Thoracic aorta (tissue), 2 donors: Measurements from ENCODE around the gene LENG1. TPM values are rescaled to one million over a fixed set of nuclear protein-coding genes. Genes with fewer than 3 reads are reported as not detected.
"Not testable (repeated sequence)": the region's sequence is repeated elsewhere in the genome, so short reads cannot be mapped to it uniquely, and the experiment has no call there.

Experiments
- ATAC-seq: fragments of 150-250 bp; one replicate; pipeline ENCODE4 v1.8.0; 2017; ENCODE audit warnings: low read depth; ENCODE audit not compliant: insufficient number of reproducible peaks, low FRiP score
- DNase-seq: peaks from one replicate; pipeline ENCODE4 v3.0.0-alpha.2; 2020; ENCODE audit warnings: low spot score
- H3K27ac ChIP-seq, 2 donors: fragments of 200-600 bp; sonication (generic); 1 replicate in 1 of 2; 2 replicates in 1 of 2; pipeline ENCODE4 v1.5.1; 2016; ENCODE audit warnings: mild to moderate bottlenecking in 2 of 2, moderate library complexity in 2 of 2
- H3K27me3 ChIP-seq: fragments of 200-600 bp; sonication (generic); replicated peaks from 2 replicates; pipeline ENCODE4 v1.6.0; 2016; ENCODE audit warnings: mild to moderate bottlenecking; ENCODE audit not compliant: insufficient read depth
- H3K36me3 ChIP-seq: fragments of 200-600 bp; sonication (generic); one replicate; pipeline ENCODE4 v1.5.1; 2016
- H3K4me1 ChIP-seq, 2 donors: fragments of 200-600 bp; sonication (generic); 1 replicate in 1 of 2; 2 replicates in 1 of 2; pipeline versions ENCODE4 v1.5.1 to v1.6.0; 2016; ENCODE audit warnings: low read depth in 2 of 2, mild to moderate bottlenecking in 1 of 2; ENCODE audit not compliant: control insufficient read depth in 1 of 2
- H3K4me3 ChIP-seq: fragments of 200-600 bp; sonication (generic); 2 replicates; pipeline ENCODE4 v1.5.1; 2016; ENCODE audit warnings: mild to moderate bottlenecking
- H3K9me3 ChIP-seq: fragments of 200-600 bp; sonication (generic); 2 replicates; pipeline ENCODE4 v1.5.1; 2016
- CTCF ChIP-seq: fragments of 200-600 bp; sonication (generic); IDR thresholded peaks from one replicate; pipeline ENCODE4 v1.5.1; 2019; ENCODE audit warnings: antibody characterized with exemption
- total RNA-seq, 2 donors: library from RNA; depleted of rRNA; stranded (reverse); fragments of >200 nt; gene quantifications; one replicate each; pipeline versions ENCODE4 v1.1.0 to v1.2.3, GENCODE V29; 2016

The LENG1 gene
- total RNA-seq, 2 donors from 2014 or later, result 7.6 to 8.0 TPM

GRCh38 chr19:54201172-54201701, 41.7 kb upstream of the LENG1 start:
- no peaks in the 10 kb centered on the region for H3K9me3 ChIP-seq
- DNase-seq, result no peak
- H3K4me3 ChIP-seq, result peak overlapping the region; percentile 82
- peaks cover 31% of the 10 kb centered on the region for H3K36me3 ChIP-seq
- ATAC-seq, result no peak
- H3K27me3 ChIP-seq, result no peaks in the 10 kb centered on the region
- H3K4me1 ChIP-seq, result peaks cover 24 to 49% of the 10 kb centered on the region in 2 donors
- H3K27ac ChIP-seq, result peak overlapping the region; percentile 87 to 91
- no peak for TF ChIP-seq CTCF

GRCh38 chr19:54199401-54199800, 39.9 kb upstream of the LENG1 start:
- H3K9me3 ChIP-seq, result no peaks in the 10 kb centered on the region
- no peak overlapping the region for H3K4me3 ChIP-seq
- H3K36me3 ChIP-seq, result peaks cover 15% of the 10 kb centered on the region
- H3K27ac ChIP-seq, result no peak overlapping the region
- H3K27me3 ChIP-seq, result no peaks in the 10 kb centered on the region
- H3K4me1 ChIP-seq, result peaks cover 24 to 36% of the 10 kb centered on the region in 2 donors
- TF ChIP-seq CTCF, result no peak
- no peak for DNase-seq
- ATAC-seq, result no peak

GRCh38 chr19:54197121-54197520, 37.6 kb upstream of the LENG1 start:
- Histone ChIP-seq H3K4me3 (no peak overlapping the region), H3K27me3 (no peaks in the 10 kb centered on the region), H3K9me3 (no peaks in the 10 kb centered on the region), H3K36me3 (peaks cover 9% of the 10 kb centered on the region), H3K4me1 (peaks cover 11 to 19% of the 10 kb centered on the region in 2 donors), H3K27ac (no peak overlapping the region)
- no peak for DNase-seq
- TF ChIP-seq CTCF, result no peak
- ATAC-seq, result no peak

- no peaks in the 10 kb centered on the region for H3K9me3 ChIP-seq
- H3K36me3 ChIP-seq, result peaks cover 9% of the 10 kb centered on the region
- no peaks in the 10 kb centered on the region for H3K27me3 ChIP-seq
- DNase-seq (no peak), ATAC-seq (no peak)
- H3K4me3 ChIP-seq, result no peak overlapping the region
- peaks cover 9 to 19% of the 10 kb centered on the region in 2 donors for H3K4me1 ChIP-seq
- H3K27ac ChIP-seq, result no peak overlapping the region
- TF ChIP-seq CTCF, result no peak
These were observed 37.0 kb upstream of the LENG1 start for GRCh38 chr19:54196536-54196935.

GRCh38 chr19:54194463-54194862, 34.9 kb upstream of the LENG1 start:
- ATAC-seq, H3K4me3 ChIP-seq, H3K36me3 ChIP-seq, H3K27me3 ChIP-seq, H3K9me3 ChIP-seq, H3K27ac ChIP-seq, DNase-seq: not testable (repeated sequence)
- peaks cover 7 to 12% of the 10 kb centered on the region in 2 donors for H3K4me1 ChIP-seq

- Histone ChIP-seq H3K9me3 (no peaks in the 10 kb centered on the region), H3K27me3 (no peaks in the 10 kb centered on the region), H3K4me3 (no peak overlapping the region), H3K4me1 (peaks cover 13 to 21% of the 10 kb centered on the region in 2 donors), H3K36me3 (peaks cover 9% of the 10 kb centered on the region), H3K27ac (no peak overlapping the region)
- ATAC-seq (no peak), DNase-seq (no peak)
- no peak for TF ChIP-seq CTCF
These were observed 33.5 kb upstream of the LENG1 start for GRCh38 chr19:54193011-54193410.
